ENCODE measurements around the gene LRRC10B. TPM values are rescaled to one million over a fixed set of nuclear protein-coding genes. Genes with fewer than 3 reads are reported as not detected.

LRRC10B gene
- total RNA-seq, 1 donor from 2014 or later = 10.0 TPM

- Mint-ChIP-seq H3K4me1 (ENCODE audit: unreplicated experiment) (peaks cover 9% of the 10 kb centered on the region), H3K27me3 (no peaks in the 10 kb centered on the region), H3K27ac (no peak overlapping the region), H3K4me3 (no peak overlapping the region), H3K9me3 (no peaks in the 10 kb centered on the region), H3K36me3 (no peaks in the 10 kb centered on the region)
- no peak for DNase-seq (ENCODE audit: extremely low spot score, unreplicated experiment)
- no peak for TF ChIP-seq CTCF (conservative IDR thresholded peaks at IDR 0.05)
These were observed 16.5 kb downstream of the LRRC10B start for GRCh38 chr11:61524963-61525587.

- DNase-seq (ENCODE audit: extremely low spot score, unreplicated experiment) = no peak
- no peak for TF ChIP-seq CTCF (conservative IDR thresholded peaks at IDR 0.05)
- H3K36me3 Mint-ChIP-seq = no peaks in the 10 kb centered on the region
- no peak overlapping the region for H3K27ac Mint-ChIP-seq
- H3K9me3 Mint-ChIP-seq = no peaks in the 10 kb centered on the region
- peaks cover 12% of the 10 kb centered on the region for H3K4me1 Mint-ChIP-seq (ENCODE audit: unreplicated experiment)
- H3K4me3 Mint-ChIP-seq = no peak overlapping the region
- no peaks in the 10 kb centered on the region for H3K27me3 Mint-ChIP-seq
These were observed 17.7 kb downstream of the LRRC10B start for GRCh38 chr11:61526229-61526628.

GRCh38 chr11:61526956-61527731, 18.6 kb downstream of the LRRC10B start:
- H3K4me1 Mint-ChIP-seq (ENCODE audit: unreplicated experiment) = peaks cover 15% of the 10 kb centered on the region
- no peak overlapping the region for H3K4me3 Mint-ChIP-seq
- no peak for DNase-seq (ENCODE audit: extremely low spot score, unreplicated experiment)
- H3K27me3 Mint-ChIP-seq = no peaks in the 10 kb centered on the region
- H3K27ac Mint-ChIP-seq = peak overlapping the region; percentile 72
- H3K9me3 Mint-ChIP-seq = no peaks in the 10 kb centered on the region
- H3K36me3 Mint-ChIP-seq = no peaks in the 10 kb centered on the region
- TF ChIP-seq CTCF (conservative IDR thresholded peaks at IDR 0.05) = no peak

GRCh38 chr11:61528114-61528513, 19.6 kb downstream of the LRRC10B start:
- no peak overlapping the region for H3K27ac Mint-ChIP-seq
- H3K4me3 Mint-ChIP-seq = no peak overlapping the region
- no peaks in the 10 kb centered on the region for H3K9me3 Mint-ChIP-seq
- DNase-seq (ENCODE audit: extremely low spot score, unreplicated experiment) = no peak
- H3K27me3 Mint-ChIP-seq = no peaks in the 10 kb centered on the region
- no peaks in the 10 kb centered on the region for H3K36me3 Mint-ChIP-seq
- peaks cover 15% of the 10 kb centered on the region for H3K4me1 Mint-ChIP-seq (ENCODE audit: unreplicated experiment)
- no peak for TF ChIP-seq CTCF (conservative IDR thresholded peaks at IDR 0.05)

- Mint-ChIP-seq H3K4me1 (ENCODE audit: unreplicated experiment) (peaks cover 22% of the 10 kb centered on the region), H3K27ac (peak overlapping the region; percentile 26), H3K36me3 (no peaks in the 10 kb centered on the region), H3K9me3 (no peaks in the 10 kb centered on the region), H3K4me3 (no peak overlapping the region), H3K27me3 (no peaks in the 10 kb centered on the region)
- TF ChIP-seq CTCF (conservative IDR thresholded peaks at IDR 0.05) = no peak
- no peak for DNase-seq (ENCODE audit: extremely low spot score, unreplicated experiment)
These were observed 21.1 kb downstream of the LRRC10B start for GRCh38 chr11:61529537-61530225.
